ENCODE measurements around the gene GSG1L2.

DNA sequence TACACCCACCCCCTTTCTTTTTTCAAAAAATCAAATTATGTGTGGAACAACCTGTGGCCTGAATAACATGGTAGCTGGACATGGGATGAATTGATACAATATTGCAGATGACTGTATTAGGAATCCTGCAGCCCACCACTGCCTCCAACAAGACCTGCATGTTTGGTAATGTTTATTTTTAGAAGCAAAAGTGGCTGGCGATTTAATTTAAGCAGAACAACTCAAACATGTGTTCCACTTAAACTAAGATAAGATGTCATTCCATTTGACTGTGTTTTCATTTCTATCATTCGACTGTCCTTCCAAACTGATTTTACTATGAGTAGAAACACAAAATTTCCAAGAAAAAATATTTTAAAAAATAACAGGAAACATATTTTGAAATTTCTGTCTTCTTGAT is 20.4 kb downstream of the GSG1L2 start:
- TF ChIP-seq, protein P1, sequence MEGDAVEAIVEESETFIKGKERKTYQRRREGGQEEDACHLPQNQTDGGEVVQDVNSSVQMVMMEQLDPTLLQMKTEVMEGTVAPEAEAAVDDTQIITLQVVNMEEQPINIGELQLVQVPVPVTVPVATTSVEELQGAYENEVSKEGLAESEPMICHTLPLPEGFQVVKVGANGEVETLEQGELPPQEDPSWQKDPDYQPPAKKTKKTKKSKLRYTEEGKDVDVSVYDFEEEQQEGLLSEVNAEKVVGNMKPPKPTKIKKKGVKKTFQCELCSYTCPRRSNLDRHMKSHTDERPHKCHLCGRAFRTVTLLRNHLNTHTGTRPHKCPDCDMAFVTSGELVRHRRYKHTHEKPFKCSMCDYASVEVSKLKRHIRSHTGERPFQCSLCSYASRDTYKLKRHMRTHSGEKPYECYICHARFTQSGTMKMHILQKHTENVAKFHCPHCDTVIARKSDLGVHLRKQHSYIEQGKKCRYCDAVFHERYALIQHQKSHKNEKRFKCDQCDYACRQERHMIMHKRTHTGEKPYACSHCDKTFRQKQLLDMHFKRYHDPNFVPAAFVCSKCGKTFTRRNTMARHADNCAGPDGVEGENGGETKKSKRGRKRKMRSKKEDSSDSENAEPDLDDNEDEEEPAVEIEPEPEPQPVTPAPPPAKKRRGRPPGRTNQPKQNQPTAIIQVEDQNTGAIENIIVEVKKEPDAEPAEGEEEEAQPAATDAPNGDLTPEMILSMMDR (conservative IDR thresholded peaks at IDR 0.05 in 1 of 2, IDR thresholded peaks at IDR 0.05 in 1 of 2; ENCODE audit: extremely low read depth in 1 of 2, insufficient read depth in 1 of 2, low read depth in 1 of 2, low read length in 2 of 2): no peak
- TF ChIP-seq EZH2 (IDR thresholded peaks at IDR 0.05; ENCODE audit: borderline replicate concordance, low read length): no peak
